Memory B cell (primary cell): ENCODE results near the gene SRRM3.
"Not testable (repeated sequence)": the region's sequence is repeated elsewhere in the genome, so short reads cannot be mapped to it uniquely, and the experiment has no call there.

ENCODE experiments used
- ATAC-seq: fragments of 150-1000 bp; cut with Tn5 transposase; 2 replicates; pipeline ENCODE4 v1.10.0; 2021; ENCODE audit warnings: low read depth, mild to moderate bottlenecking, moderate library complexity
- DNase-seq, 2 donors: peaks; one replicate each; pipeline ENCODE4 v3.0.0; 2022; ENCODE audit warnings: low spot score in 2 of 2
- H3K27ac Mint-ChIP-seq: one replicate; pipeline ENCODE4 v1.8.0; 2022; ENCODE audit warnings: mild to moderate bottlenecking, moderate library complexity, mixed read lengths
- H3K27me3 Mint-ChIP-seq: one replicate; pipeline ENCODE4 v1.8.0; 2022; ENCODE audit warnings: mixed read lengths
- H3K36me3 Mint-ChIP-seq: one replicate; pipeline ENCODE4 v1.8.0; 2022; ENCODE audit warnings: mild to moderate bottlenecking, mixed read lengths
- H3K4me1 Mint-ChIP-seq: one replicate; pipeline ENCODE4 v1.8.0; 2022; ENCODE audit warnings: mixed read lengths
- H3K4me3 Mint-ChIP-seq: one replicate; pipeline ENCODE4 v1.8.0; 2022; ENCODE audit warnings: mild to moderate bottlenecking, moderate library complexity, mixed read lengths
- H3K9me3 Mint-ChIP-seq: one replicate; pipeline ENCODE4 v1.8.0; 2022; ENCODE audit warnings: mixed read lengths

The SRRM3 gene

GRCh38 chr7:76271384-76271783 is 69.7 kb downstream of the SRRM3 start:
- H3K4me3 Mint-ChIP-seq, ATAC-seq, H3K27ac Mint-ChIP-seq, DNase-seq, H3K36me3 Mint-ChIP-seq, H3K9me3 Mint-ChIP-seq: not testable (repeated sequence)
- peaks cover 14% of the 10 kb centered on the region for H3K4me1 Mint-ChIP-seq
- peaks cover 16% of the 10 kb centered on the region for H3K27me3 Mint-ChIP-seq

GRCh38 chr7:76272142-76272541 is 70.4 kb downstream of the SRRM3 start:
- Mint-ChIP-seq H3K27ac (no peak overlapping the region), H3K4me3 (no peak overlapping the region), H3K27me3 (peaks cover 19% of the 10 kb centered on the region), H3K4me1 (peaks cover 14% of the 10 kb centered on the region), H3K9me3 (no peaks in the 10 kb centered on the region), H3K36me3 (no peaks in the 10 kb centered on the region)
- ATAC-seq (no peak), DNase-seq (no peak)

GRCh38 chr7:76272851-76273497 is 71.3 kb downstream of the SRRM3 start:
- DNase-seq (no peak), ATAC-seq (no peak)
- Mint-ChIP-seq H3K36me3 (no peaks in the 10 kb centered on the region), H3K4me3 (peak overlapping the region; percentile 43), H3K27ac (no peak overlapping the region), H3K4me1 (peaks cover 11% of the 10 kb centered on the region), H3K9me3 (no peaks in the 10 kb centered on the region), H3K27me3 (peaks cover 19% of the 10 kb centered on the region)

GRCh38 chr7:76273503-76273902 is 71.8 kb downstream of the SRRM3 start:
- peaks cover 8% of the 10 kb centered on the region for H3K4me1 Mint-ChIP-seq
- no peaks in the 10 kb centered on the region for H3K9me3 Mint-ChIP-seq
- no peak overlapping the region for H3K4me3 Mint-ChIP-seq
- H3K27ac Mint-ChIP-seq = no peak overlapping the region
- no peaks in the 10 kb centered on the region for H3K36me3 Mint-ChIP-seq
- ATAC-seq (no peak), DNase-seq (no peak)
- H3K27me3 Mint-ChIP-seq = peaks cover 17% of the 10 kb centered on the region

GRCh38 chr7:76278540-76278939 is 76.8 kb downstream of the SRRM3 start:
- Mint-ChIP-seq H3K27me3 (peaks cover 29% of the 10 kb centered on the region), H3K27ac (no peak overlapping the region), H3K4me3 (no peak overlapping the region), H3K9me3 (no peaks in the 10 kb centered on the region), H3K4me1 (peaks cover 14% of the 10 kb centered on the region), H3K36me3 (peaks cover 7% of the 10 kb centered on the region)
- peak; percentile 25 for ATAC-seq
- no peak for DNase-seq

- H3K4me3 Mint-ChIP-seq = no peak overlapping the region
- no peak overlapping the region for H3K27ac Mint-ChIP-seq
- no peaks in the 10 kb centered on the region for H3K9me3 Mint-ChIP-seq
- H3K4me1 Mint-ChIP-seq = peaks cover 14% of the 10 kb centered on the region
- ATAC-seq (no peak), DNase-seq (no peak)
- H3K27me3 Mint-ChIP-seq = peaks cover 34% of the 10 kb centered on the region
- peaks cover 7% of the 10 kb centered on the region for H3K36me3 Mint-ChIP-seq
Measured at GRCh38 chr7:76280408-76280807, 78.7 kb downstream of the SRRM3 start.

GRCh38 chr7:76281006-76281705 is 79.5 kb downstream of the SRRM3 start:
- peaks cover 31% of the 10 kb centered on the region for H3K27me3 Mint-ChIP-seq
- ATAC-seq (peak; percentile 62), DNase-seq (no peak)
- peaks cover 14% of the 10 kb centered on the region for H3K4me1 Mint-ChIP-seq
- H3K9me3 Mint-ChIP-seq = no peaks in the 10 kb centered on the region
- H3K27ac Mint-ChIP-seq = peak overlapping the region; percentile 7
- H3K36me3 Mint-ChIP-seq = peaks cover 7% of the 10 kb centered on the region
- peak overlapping the region; percentile 77 for H3K4me3 Mint-ChIP-seq

GRCh38 chr7:76281706-76282343 is 80.1 kb downstream of the SRRM3 start:
- H3K4me3 Mint-ChIP-seq = peak overlapping the region; percentile 87
- no peak for ATAC-seq
- DNase-seq = no peak
- peaks cover 7% of the 10 kb centered on the region for H3K36me3 Mint-ChIP-seq
- peaks cover 14% of the 10 kb centered on the region for H3K4me1 Mint-ChIP-seq
- peak overlapping the region; percentile 32 for H3K27ac Mint-ChIP-seq
- no peaks in the 10 kb centered on the region for H3K9me3 Mint-ChIP-seq
- peaks cover 31% of the 10 kb centered on the region for H3K27me3 Mint-ChIP-seq

GRCh38 chr7:76282344-76283253 is 80.9 kb downstream of the SRRM3 start:
- DNase-seq (no peak), ATAC-seq (peak; percentile 41)
- Mint-ChIP-seq H3K36me3 (peaks cover 7% of the 10 kb centered on the region), H3K9me3 (no peaks in the 10 kb centered on the region), H3K4me1 (peaks cover 14% of the 10 kb centered on the region), H3K27ac (peak overlapping the region; percentile 32), H3K4me3 (peak overlapping the region; percentile 87), H3K27me3 (peaks cover 29% of the 10 kb centered on the region)

- DNase-seq (no peak), ATAC-seq (no peak)
- no peaks in the 10 kb centered on the region for H3K9me3 Mint-ChIP-seq
- H3K4me1 Mint-ChIP-seq = peaks cover 14% of the 10 kb centered on the region
- H3K27ac Mint-ChIP-seq = no peak overlapping the region
- H3K27me3 Mint-ChIP-seq = peaks cover 27% of the 10 kb centered on the region
- H3K36me3 Mint-ChIP-seq = peaks cover 7% of the 10 kb centered on the region
- H3K4me3 Mint-ChIP-seq = peak overlapping the region; percentile 62
Measured at GRCh38 chr7:76283254-76284159, 81.8 kb downstream of the SRRM3 start.

GRCh38 chr7:76285604-76286374 is 84.1 kb downstream of the SRRM3 start:
- peaks cover 11% of the 10 kb centered on the region for H3K4me1 Mint-ChIP-seq
- ATAC-seq (no peak), DNase-seq (no peak)
- H3K36me3 Mint-ChIP-seq = peaks cover 6% of the 10 kb centered on the region
- H3K4me3 Mint-ChIP-seq = no peak overlapping the region
- H3K27ac Mint-ChIP-seq = no peak overlapping the region
- no peaks in the 10 kb centered on the region for H3K9me3 Mint-ChIP-seq
- H3K27me3 Mint-ChIP-seq = peaks cover 24% of the 10 kb centered on the region

GRCh38 chr7:76286842-76287403 is 85.2 kb downstream of the SRRM3 start:
- peaks cover 1% of the 10 kb centered on the region for H3K36me3 Mint-ChIP-seq
- H3K9me3 Mint-ChIP-seq = no peaks in the 10 kb centered on the region
- H3K4me3 Mint-ChIP-seq = no peak overlapping the region
- DNase-seq (no peak), ATAC-seq (no peak)
- peaks cover 18% of the 10 kb centered on the region for H3K27me3 Mint-ChIP-seq
- H3K27ac Mint-ChIP-seq = no peak overlapping the region
- peaks cover 7% of the 10 kb centered on the region for H3K4me1 Mint-ChIP-seq
